ENCODE results near the gene GPR146.

DNA sequence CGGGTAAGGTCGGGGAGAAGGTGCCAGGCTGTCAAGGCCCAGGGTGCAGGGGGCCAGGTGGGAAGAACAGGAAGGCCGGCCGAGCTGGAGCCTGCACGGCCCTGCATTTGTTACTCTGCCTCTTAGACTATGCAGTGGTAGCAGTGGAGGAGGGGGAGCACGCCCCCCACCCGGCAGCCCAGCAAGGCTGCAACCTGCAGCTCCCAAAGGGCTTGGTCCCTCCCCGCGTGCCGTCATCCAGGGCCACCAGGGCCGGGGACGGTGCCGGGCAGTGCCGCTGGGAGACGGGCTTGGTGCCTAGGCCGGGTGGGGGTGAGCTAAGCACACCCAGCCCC lies 36.5 kb downstream of the GPR146 start:
- TF ChIP-seq, protein P1, sequence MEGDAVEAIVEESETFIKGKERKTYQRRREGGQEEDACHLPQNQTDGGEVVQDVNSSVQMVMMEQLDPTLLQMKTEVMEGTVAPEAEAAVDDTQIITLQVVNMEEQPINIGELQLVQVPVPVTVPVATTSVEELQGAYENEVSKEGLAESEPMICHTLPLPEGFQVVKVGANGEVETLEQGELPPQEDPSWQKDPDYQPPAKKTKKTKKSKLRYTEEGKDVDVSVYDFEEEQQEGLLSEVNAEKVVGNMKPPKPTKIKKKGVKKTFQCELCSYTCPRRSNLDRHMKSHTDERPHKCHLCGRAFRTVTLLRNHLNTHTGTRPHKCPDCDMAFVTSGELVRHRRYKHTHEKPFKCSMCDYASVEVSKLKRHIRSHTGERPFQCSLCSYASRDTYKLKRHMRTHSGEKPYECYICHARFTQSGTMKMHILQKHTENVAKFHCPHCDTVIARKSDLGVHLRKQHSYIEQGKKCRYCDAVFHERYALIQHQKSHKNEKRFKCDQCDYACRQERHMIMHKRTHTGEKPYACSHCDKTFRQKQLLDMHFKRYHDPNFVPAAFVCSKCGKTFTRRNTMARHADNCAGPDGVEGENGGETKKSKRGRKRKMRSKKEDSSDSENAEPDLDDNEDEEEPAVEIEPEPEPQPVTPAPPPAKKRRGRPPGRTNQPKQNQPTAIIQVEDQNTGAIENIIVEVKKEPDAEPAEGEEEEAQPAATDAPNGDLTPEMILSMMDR (IDR thresholded peaks at IDR 0.05; ENCODE audit: low read length), result no peak
- TF ChIP-seq EZH2 (IDR thresholded peaks at IDR 0.05; ENCODE audit: borderline replicate concordance, low read length), result no peak
